ENCODE measurements around the gene TMC8.

Gene TMC8

GRCh38 chr17:78116411-78116810 lies 14.2 kb upstream of the TMC8 start:
- Mint-ChIP-seq H3K27ac (no peak overlapping the region), H3K9me3 (no peaks in the 10 kb centered on the region), H3K27me3 (no peaks in the 10 kb centered on the region), H3K4me3 (no peak overlapping the region), H3K4me1 (peaks cover 58% of the 10 kb centered on the region), H3K36me3 (peaks cover 66% of the 10 kb centered on the region)
- no peak for ATAC-seq

GRCh38 chr17:78117027-78117981 lies 13.3 kb upstream of the TMC8 start:
- Mint-ChIP-seq H3K4me3 (no peak overlapping the region), H3K9me3 (no peaks in the 10 kb centered on the region), H3K27me3 (no peaks in the 10 kb centered on the region), H3K27ac (peak overlapping the region; percentile 70), H3K4me1 (peaks cover 65% of the 10 kb centered on the region), H3K36me3 (peaks cover 73% of the 10 kb centered on the region)
- ATAC-seq: no peak

GRCh38 chr17:78118801-78119241 lies 11.8 kb upstream of the TMC8 start:
- no peak overlapping the region for H3K27ac Mint-ChIP-seq
- H3K4me3 Mint-ChIP-seq: no peak overlapping the region
- peaks cover 65% of the 10 kb centered on the region for H3K4me1 Mint-ChIP-seq
- no peaks in the 10 kb centered on the region for H3K9me3 Mint-ChIP-seq
- no peaks in the 10 kb centered on the region for H3K27me3 Mint-ChIP-seq
- ATAC-seq: no peak
- peaks cover 77% of the 10 kb centered on the region for H3K36me3 Mint-ChIP-seq

- Mint-ChIP-seq H3K27me3 (no peaks in the 10 kb centered on the region), H3K27ac (peak overlapping the region; percentile 93), H3K36me3 (peaks cover 67% of the 10 kb centered on the region), H3K4me1 (peaks cover 67% of the 10 kb centered on the region), H3K4me3 (no peak overlapping the region), H3K9me3 (no peaks in the 10 kb centered on the region)
- ATAC-seq: no peak
Observed at GRCh38 chr17:78120537-78120936, 10.0 kb upstream of the TMC8 start.

GRCh38 chr17:78120971-78121800 lies 9.4 kb upstream of the TMC8 start:
- peaks cover 74% of the 10 kb centered on the region for H3K4me1 Mint-ChIP-seq
- H3K4me3 Mint-ChIP-seq: peak overlapping the region; percentile 68
- H3K27me3 Mint-ChIP-seq: no peaks in the 10 kb centered on the region
- peaks cover 71% of the 10 kb centered on the region for H3K36me3 Mint-ChIP-seq
- no peaks in the 10 kb centered on the region for H3K9me3 Mint-ChIP-seq
- H3K27ac Mint-ChIP-seq: peak overlapping the region; percentile 93
- ATAC-seq: peak; percentile 1

GRCh38 chr17:78121801-78122215 lies 8.8 kb upstream of the TMC8 start:
- Mint-ChIP-seq H3K4me3 (peak overlapping the region; percentile 68), H3K36me3 (peaks cover 73% of the 10 kb centered on the region), H3K27me3 (no peaks in the 10 kb centered on the region), H3K4me1 (peaks cover 78% of the 10 kb centered on the region), H3K9me3 (no peaks in the 10 kb centered on the region), H3K27ac (peak overlapping the region; percentile 93)
- no peak for ATAC-seq

- peak overlapping the region; percentile 68 for H3K4me3 Mint-ChIP-seq
Observed at GRCh38 chr17:78122216-78122930, 8.2 kb upstream of the TMC8 start.

GRCh38 chr17:78122931-78123249 lies 7.7 kb upstream of the TMC8 start:
- no peaks in the 10 kb centered on the region for H3K9me3 Mint-ChIP-seq
- no peak for ATAC-seq
- H3K27me3 Mint-ChIP-seq: no peaks in the 10 kb centered on the region
- H3K4me3 Mint-ChIP-seq: peak overlapping the region; percentile 68
- peaks cover 72% of the 10 kb centered on the region for H3K36me3 Mint-ChIP-seq
- peak overlapping the region; percentile 93 for H3K27ac Mint-ChIP-seq
- peaks cover 77% of the 10 kb centered on the region for H3K4me1 Mint-ChIP-seq

More at GRCh38 chr17:78122216-78122930, 8.2 kb upstream of the TMC8 start:
- Mint-ChIP-seq H3K9me3 (no peaks in the 10 kb centered on the region), H3K27ac (peak overlapping the region; percentile 93), H3K4me1 (peaks cover 78% of the 10 kb centered on the region), H3K36me3 (peaks cover 72% of the 10 kb centered on the region), H3K27me3 (no peaks in the 10 kb centered on the region)
- no peak for ATAC-seq

- Mint-ChIP-seq H3K4me1 (peaks cover 74% of the 10 kb centered on the region), H3K27ac (peak overlapping the region; percentile 93), H3K9me3 (no peaks in the 10 kb centered on the region), H3K4me3 (peak overlapping the region; percentile 68), H3K36me3 (peaks cover 69% of the 10 kb centered on the region), H3K27me3 (no peaks in the 10 kb centered on the region)
- no peak for ATAC-seq
Observed at GRCh38 chr17:78123258-78123929, 7.2 kb upstream of the TMC8 start.

- Mint-ChIP-seq H3K4me1 (peaks cover 80% of the 10 kb centered on the region), H3K4me3 (peak overlapping the region; percentile 68), H3K27ac (peak overlapping the region; percentile 93), H3K27me3 (no peaks in the 10 kb centered on the region), H3K36me3 (peaks cover 67% of the 10 kb centered on the region), H3K9me3 (no peaks in the 10 kb centered on the region)
- peak; percentile 72 for ATAC-seq
Observed at GRCh38 chr17:78124081-78124835, 6.3 kb upstream of the TMC8 start.

GRCh38 chr17:78124836-78125137 lies 5.8 kb upstream of the TMC8 start:
- peaks cover 64% of the 10 kb centered on the region for H3K36me3 Mint-ChIP-seq
- ATAC-seq: peak; percentile 0
- H3K27me3 Mint-ChIP-seq: no peaks in the 10 kb centered on the region
- peak overlapping the region; percentile 92 for H3K4me3 Mint-ChIP-seq
- H3K4me1 Mint-ChIP-seq: peaks cover 85% of the 10 kb centered on the region
- peak overlapping the region; percentile 93 for H3K27ac Mint-ChIP-seq
- H3K9me3 Mint-ChIP-seq: no peaks in the 10 kb centered on the region

- Mint-ChIP-seq H3K27ac (peak overlapping the region; percentile 93), H3K9me3 (no peaks in the 10 kb centered on the region), H3K4me1 (peaks cover 88% of the 10 kb centered on the region), H3K27me3 (no peaks in the 10 kb centered on the region), H3K36me3 (peaks cover 61% of the 10 kb centered on the region), H3K4me3 (peak overlapping the region; percentile 92)
- no peak for ATAC-seq
Observed at GRCh38 chr17:78125138-78125913, 5.2 kb upstream of the TMC8 start.

- no peaks in the 10 kb centered on the region for H3K27me3 Mint-ChIP-seq
- peak overlapping the region; percentile 93 for H3K27ac Mint-ChIP-seq
- H3K36me3 Mint-ChIP-seq: peaks cover 60% of the 10 kb centered on the region
- ATAC-seq: no peak
- H3K4me1 Mint-ChIP-seq: peaks cover 86% of the 10 kb centered on the region
- peak overlapping the region; percentile 92 for H3K4me3 Mint-ChIP-seq
- H3K9me3 Mint-ChIP-seq: no peaks in the 10 kb centered on the region
Observed at GRCh38 chr17:78125976-78126894, 4.3 kb upstream of the TMC8 start.

Measured in stimulated activated memory B cell treated with anti-CD40 and anti-IgM and Interleukin-4, amounts not matched to agents 10 μg/mL and 1 μg/mL and 100 μg/mL, for 72 hours (primary cell).